WTC11 (cell line): ENCODE data around the gene RIN3. TPM values are rescaled to one million over a fixed set of nuclear protein-coding genes. Genes with fewer than 3 reads are reported as not detected.
A peak's percentile ranks its signal among the peaks of the same experiment; 100 is the strongest.

Source experiments
- ATAC-seq: fragments of 200-7000 bp; cut with Tn5 transposase; 2 replicates; pipeline ENCODE4 v1.10.0; 2021; ENCODE audit warnings: mild to moderate bottlenecking, moderate library complexity
- CTCF ChIA-PET: fragments of 300-600 bp; sonication (Branson Sonifier 250); formaldehyde crosslinking; loops from one replicate; lab custom pipeline; 2021; ENCODE audit warnings: antibody characterized with exemption; lab: Charles Lee
- POLR2A ChIA-PET: fragments of 350-600 bp; sonication (Branson Sonifier 250); formaldehyde crosslinking; loops from one replicate; lab custom pipeline; 2021; ENCODE audit warnings: antibody characterized with exemption; lab: Charles Lee
- DNase-seq: peaks from one replicate; pipeline ENCODE4 v3.0.0; 2021; ENCODE audit warnings: low spot score
- H3K27ac Mint-ChIP-seq: 2 replicates; pipeline ENCODE4 v1.8.0; 2021; ENCODE audit warnings: mixed read lengths
- H3K27me3 Mint-ChIP-seq: 2 replicates; pipeline ENCODE4 v1.8.0; 2021; ENCODE audit warnings: low read depth, mild to moderate bottlenecking, moderate library complexity, mixed read lengths
- H3K36me3 Mint-ChIP-seq: 2 replicates; pipeline ENCODE4 v1.8.0; 2021; ENCODE audit warnings: mixed read lengths
- H3K4me1 Mint-ChIP-seq: 2 replicates; pipeline ENCODE4 v1.8.0; 2022; ENCODE audit warnings: mixed read lengths
- H3K4me3 Mint-ChIP-seq: 2 replicates; pipeline ENCODE4 v1.8.0; 2021; ENCODE audit warnings: mild to moderate bottlenecking, moderate library complexity, mixed read lengths
- H3K9me3 Mint-ChIP-seq: 2 replicates; pipeline ENCODE4 v1.8.0; 2021; ENCODE audit warnings: mixed read lengths
- AFF4 ChIP-seq: sonication (generic); formaldehyde crosslinking; IDR thresholded peaks from 2 replicates; pipeline ENCODE4 v1.8.1; 2023; ENCODE audit warnings: mild to moderate bottlenecking, missing genetic modification reagents, borderline replicate concordance
- ARID4B ChIP-seq: sonication (generic); formaldehyde crosslinking; IDR thresholded peaks from 2 replicates; pipeline ENCODE4 v1.8.0; 2023; ENCODE audit warnings: missing genetic modification reagents, mild to moderate bottlenecking, borderline replicate concordance
- ATF6 ChIP-seq: sonication (generic); formaldehyde crosslinking; IDR thresholded peaks from 2 replicates; pipeline ENCODE4 v1.8.1; 2023; ENCODE audit warnings: mild to moderate bottlenecking, missing genetic modification reagents
- CBFB ChIP-seq: sonication (generic); formaldehyde crosslinking; IDR thresholded peaks from 2 replicates; pipeline ENCODE4 v1.8.1; 2022; ENCODE audit warnings: mild to moderate bottlenecking, low read depth, missing genetic modification reagents
- EMX1 ChIP-seq: fragments of 250-450 bp; sonication (Bioruptor Pico); IDR thresholded peaks from 2 replicates; pipeline ENCODE4 v1.8.0; 2021; ENCODE audit warnings: mild to moderate bottlenecking
- GRHL2 ChIP-seq: fragments of 250-450 bp; sonication (Bioruptor Pico); IDR thresholded peaks from 2 replicates; pipeline ENCODE4 v1.8.0; 2022; ENCODE audit warnings: mild to moderate bottlenecking, moderate library complexity; ENCODE audit not compliant: insufficient replicate concordance, severe bottlenecking
- GTF2I ChIP-seq: fragments of 250-450 bp; sonication (Bioruptor Pico); conservative IDR thresholded peaks from 2 replicates; pipeline ENCODE4 v1.4.0; 2021; ENCODE audit warnings: mild to moderate bottlenecking
- JUN ChIP-seq: sonication (generic); formaldehyde crosslinking; IDR thresholded peaks from 2 replicates; pipeline ENCODE4 v1.8.0; 2023; ENCODE audit warnings: mild to moderate bottlenecking, missing genetic modification reagents
- MXD4 ChIP-seq: fragments of 250-450 bp; sonication (Bioruptor Pico); IDR thresholded peaks from 2 replicates; pipeline ENCODE4 v1.8.0; 2021; ENCODE audit warnings: mild to moderate bottlenecking, moderate library complexity, borderline replicate concordance
- NR2C2 ChIP-seq: sonication (generic); formaldehyde crosslinking; IDR thresholded peaks from 2 replicates; pipeline ENCODE4 v1.8.0; 2022; ENCODE audit warnings: mild to moderate bottlenecking, missing genetic modification reagents
- NR3C1 ChIP-seq: sonication (generic); formaldehyde crosslinking; conservative IDR thresholded peaks from 2 replicates; pipeline ENCODE4 v1.8.1; 2023; ENCODE audit warnings: low read depth, mild to moderate bottlenecking, missing genetic modification reagents
- RELA ChIP-seq: sonication (generic); formaldehyde crosslinking; IDR thresholded peaks from 2 replicates; pipeline ENCODE4 v1.8.1; 2022; ENCODE audit warnings: missing genetic modification reagents, mild to moderate bottlenecking, borderline replicate concordance
- ZMAT4 ChIP-seq: fragments of 250-450 bp; sonication (Bioruptor Pico); IDR thresholded peaks from 2 replicates; pipeline ENCODE4 v1.9.0; 2021; ENCODE audit warnings: mild to moderate bottlenecking
- ZNF263 ChIP-seq: sonication (generic); formaldehyde crosslinking; IDR thresholded peaks from 2 replicates; pipeline ENCODE4 v1.8.1; 2022; ENCODE audit warnings: low read depth, mild to moderate bottlenecking, moderate library complexity, missing genetic modification reagents
- ZNF671 ChIP-seq: fragments of 250-450 bp; sonication (Bioruptor Pico); IDR thresholded peaks from 2 replicates; pipeline ENCODE4 v1.8.0; 2021; ENCODE audit warnings: mild to moderate bottlenecking
- total RNA-seq: library from RNA; stranded (reverse); gene quantifications from 3 replicates; pipeline ENCODE4 v1.2.3, GENCODE V29; 2021
- TF ChIP-seq, protein P1 (sequence below): sonication (generic); formaldehyde crosslinking; conservative IDR thresholded peaks from 2 replicates; pipeline ENCODE4 v1.8.1; 2023; ENCODE audit warnings: mild to moderate bottlenecking, low read depth, missing genetic modification reagents, moderate library complexity
- TF ChIP-seq, protein P2 (sequence below): sonication (generic); formaldehyde crosslinking; IDR thresholded peaks from 2 replicates; pipeline ENCODE4 v1.8.0; 2023; ENCODE audit warnings: missing genetic modification reagents
- TF ChIP-seq, protein P3 (sequence below): sonication (generic); formaldehyde crosslinking; IDR thresholded peaks from 2 replicates; pipeline ENCODE4 v1.8.0; 2022; ENCODE audit warnings: mild to moderate bottlenecking, missing genetic modification reagents
- TF ChIP-seq, protein P4 (sequence below): sonication (generic); formaldehyde crosslinking; IDR thresholded peaks from 2 replicates; pipeline ENCODE4 v1.8.0; 2022; ENCODE audit warnings: mild to moderate bottlenecking, missing genetic modification reagents

The RIN3 gene
- total RNA-seq, 1 experiment from 2014 or later = 3.3 TPM

- TF ChIP-seq, protein P1, sequence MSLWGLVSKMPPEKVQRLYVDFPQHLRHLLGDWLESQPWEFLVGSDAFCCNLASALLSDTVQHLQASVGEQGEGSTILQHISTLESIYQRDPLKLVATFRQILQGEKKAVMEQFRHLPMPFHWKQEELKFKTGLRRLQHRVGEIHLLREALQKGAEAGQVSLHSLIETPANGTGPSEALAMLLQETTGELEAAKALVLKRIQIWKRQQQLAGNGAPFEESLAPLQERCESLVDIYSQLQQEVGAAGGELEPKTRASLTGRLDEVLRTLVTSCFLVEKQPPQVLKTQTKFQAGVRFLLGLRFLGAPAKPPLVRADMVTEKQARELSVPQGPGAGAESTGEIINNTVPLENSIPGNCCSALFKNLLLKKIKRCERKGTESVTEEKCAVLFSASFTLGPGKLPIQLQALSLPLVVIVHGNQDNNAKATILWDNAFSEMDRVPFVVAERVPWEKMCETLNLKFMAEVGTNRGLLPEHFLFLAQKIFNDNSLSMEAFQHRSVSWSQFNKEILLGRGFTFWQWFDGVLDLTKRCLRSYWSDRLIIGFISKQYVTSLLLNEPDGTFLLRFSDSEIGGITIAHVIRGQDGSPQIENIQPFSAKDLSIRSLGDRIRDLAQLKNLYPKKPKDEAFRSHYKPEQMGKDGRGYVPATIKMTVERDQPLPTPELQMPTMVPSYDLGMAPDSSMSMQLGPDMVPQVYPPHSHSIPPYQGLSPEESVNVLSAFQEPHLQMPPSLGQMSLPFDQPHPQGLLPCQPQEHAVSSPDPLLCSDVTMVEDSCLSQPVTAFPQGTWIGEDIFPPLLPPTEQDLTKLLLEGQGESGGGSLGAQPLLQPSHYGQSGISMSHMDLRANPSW (CRISPR knock-in tag) = no peak
- TF ChIP-seq GTF2I (CRISPR knock-in tag) (no peak), ARID4B (CRISPR knock-in tag) (no peak), RELA (CRISPR knock-in tag) (no peak), EMX1 (CRISPR knock-in tag) (no peak), NR2C2 (no peak), ZNF671 (no peak)
- TF ChIP-seq, protein P2, sequence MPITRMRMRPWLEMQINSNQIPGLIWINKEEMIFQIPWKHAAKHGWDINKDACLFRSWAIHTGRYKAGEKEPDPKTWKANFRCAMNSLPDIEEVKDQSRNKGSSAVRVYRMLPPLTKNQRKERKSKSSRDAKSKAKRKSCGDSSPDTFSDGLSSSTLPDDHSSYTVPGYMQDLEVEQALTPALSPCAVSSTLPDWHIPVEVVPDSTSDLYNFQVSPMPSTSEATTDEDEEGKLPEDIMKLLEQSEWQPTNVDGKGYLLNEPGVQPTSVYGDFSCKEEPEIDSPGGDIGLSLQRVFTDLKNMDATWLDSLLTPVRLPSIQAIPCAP = no peak
- Mint-ChIP-seq H3K27ac (no peak overlapping the region), H3K9me3 (no peaks in the 10 kb centered on the region), H3K27me3 (no peaks in the 10 kb centered on the region), H3K4me3 (no peak overlapping the region), H3K36me3 (no peaks in the 10 kb centered on the region), H3K4me1 (peaks cover 16% of the 10 kb centered on the region)
- ATAC-seq (peak; percentile 76), DNase-seq (peak; percentile 34)
- ChIA-PET CTCF (no interaction called here), POLR2A (interaction anchor here (1.0 kb wide), 1 partner anchor 30 kb away, joined by 4 read pairs; no protein-coding TSS in a partner anchor)
These were observed 39.9 kb downstream of the RIN3 start for GRCh38 chr14:92553438-92553837.

- Mint-ChIP-seq H3K4me3 (no peak overlapping the region), H3K9me3 (no peaks in the 10 kb centered on the region), H3K36me3 (no peaks in the 10 kb centered on the region), H3K27me3 (no peaks in the 10 kb centered on the region), H3K4me1 (peaks cover 16% of the 10 kb centered on the region), H3K27ac (no peak overlapping the region)
- no peak for ATAC-seq
- ChIA-PET POLR2A (no interaction called here), CTCF (no interaction called here)
- no peak for DNase-seq
- TF ChIP-seq, protein P3, sequence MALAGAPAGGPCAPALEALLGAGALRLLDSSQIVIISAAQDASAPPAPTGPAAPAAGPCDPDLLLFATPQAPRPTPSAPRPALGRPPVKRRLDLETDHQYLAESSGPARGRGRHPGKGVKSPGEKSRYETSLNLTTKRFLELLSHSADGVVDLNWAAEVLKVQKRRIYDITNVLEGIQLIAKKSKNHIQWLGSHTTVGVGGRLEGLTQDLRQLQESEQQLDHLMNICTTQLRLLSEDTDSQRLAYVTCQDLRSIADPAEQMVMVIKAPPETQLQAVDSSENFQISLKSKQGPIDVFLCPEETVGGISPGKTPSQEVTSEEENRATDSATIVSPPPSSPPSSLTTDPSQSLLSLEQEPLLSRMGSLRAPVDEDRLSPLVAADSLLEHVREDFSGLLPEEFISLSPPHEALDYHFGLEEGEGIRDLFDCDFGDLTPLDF (CRISPR knock-in tag) = no peak
- TF ChIP-seq, protein P4, sequence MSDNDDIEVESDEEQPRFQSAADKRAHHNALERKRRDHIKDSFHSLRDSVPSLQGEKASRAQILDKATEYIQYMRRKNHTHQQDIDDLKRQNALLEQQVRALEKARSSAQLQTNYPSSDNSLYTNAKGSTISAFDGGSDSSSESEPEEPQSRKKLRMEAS = no peak
- TF ChIP-seq ZMAT4 (CRISPR knock-in tag) (no peak), ATF6 (no peak), JUN (CRISPR knock-in tag) (no peak), GRHL2 (CRISPR knock-in tag) (no peak), AFF4 (CRISPR knock-in tag) (no peak), CBFB (CRISPR knock-in tag) (no peak), MXD4 (CRISPR knock-in tag) (no peak), NR3C1 (CRISPR knock-in tag) (no peak), ZNF263 (CRISPR knock-in tag) (no peak)
These were observed 42.0 kb downstream of the RIN3 start for GRCh38 chr14:92555465-92556111.
